NCI-H510A treated with DMSO at 0.1 percent for 48 hours (cell line): Measurements from ENCODE around the gene SORCS2.

ENCODE experiments used
- DNase-seq: peaks from one replicate; lab custom pipeline; 2025; lab: John Stamatoyannopoulos, UW

SORCS2 gene

GRCh38 chr4:7510066-7510465 is 317.7 kb downstream of the SORCS2 start:
- no peak for DNase-seq

GRCh38 chr4:7510538-7510937 is 318.2 kb downstream of the SORCS2 start:
- no peak for DNase-seq

GRCh38 chr4:7511525-7511924 is 319.2 kb downstream of the SORCS2 start:
- no peak for DNase-seq

GRCh38 chr4:7512428-7512827 is 320.1 kb downstream of the SORCS2 start:
- DNase-seq, result no peak

GRCh38 chr4:7512946-7513345 is 320.6 kb downstream of the SORCS2 start:
- DNase-seq, result no peak

- DNase-seq, result no peak
Observed at GRCh38 chr4:7513671-7514070, 321.3 kb downstream of the SORCS2 start.

GRCh38 chr4:7514281-7514680 is 321.9 kb downstream of the SORCS2 start:
- DNase-seq, result no peak

- no peak for DNase-seq
Observed at GRCh38 chr4:7514789-7515188, 322.5 kb downstream of the SORCS2 start.

GRCh38 chr4:7515390-7515902 is 323.1 kb downstream of the SORCS2 start:
- DNase-seq, result no peak

- no peak for DNase-seq
Observed at GRCh38 chr4:7516096-7516772, 323.9 kb downstream of the SORCS2 start.

GRCh38 chr4:7516773-7517144 is 324.4 kb downstream of the SORCS2 start:
- DNase-seq, result no peak

GRCh38 chr4:7518871-7519637 is 326.7 kb downstream of the SORCS2 start:
- no peak for DNase-seq

GRCh38 chr4:7519638-7520376 is 327.5 kb downstream of the SORCS2 start:
- DNase-seq, result no peak

- DNase-seq, result no peak
Observed at GRCh38 chr4:7521666-7522065, 329.3 kb downstream of the SORCS2 start.

- DNase-seq, result no peak
Observed at GRCh38 chr4:7522452-7523220, 330.3 kb downstream of the SORCS2 start.

GRCh38 chr4:7523526-7523925 is 331.2 kb downstream of the SORCS2 start:
- DNase-seq, result no peak

GRCh38 chr4:7524064-7524682 is 331.8 kb downstream of the SORCS2 start:
- no peak for DNase-seq

GRCh38 chr4:7524843-7525242 is 332.5 kb downstream of the SORCS2 start:
- no peak for DNase-seq

GRCh38 chr4:7526491-7526890 is 334.2 kb downstream of the SORCS2 start:
- no peak for DNase-seq

GRCh38 chr4:7526929-7527535 is 334.7 kb downstream of the SORCS2 start:
- no peak for DNase-seq
